Cardiac muscle cell (in vitro differentiated cells and primary cell): ENCODE data around the gene CUBN. TPM values are rescaled to one million over a fixed set of nuclear protein-coding genes. Genes with fewer than 3 reads are reported as not detected.

Experiments used
- DNase-seq, 2 donors: peaks; one replicate each; pipeline versions ENCODE4 v3.0.0 to v3.0.0-alpha.2; 2010 to 2017; ENCODE audit warnings: low read depth in 1 of 2, low spot score in 1 of 2
- H3K27ac ChIP-seq: fragments of 200-600 bp; sonication (generic); 2 replicates; pipeline ENCODE4 v1.5.1; 2016
- H3K27me3 ChIP-seq: fragments of 200-600 bp; sonication (generic); 2 replicates; pipeline ENCODE4 v1.6.0; 2016; ENCODE audit warnings: control low read depth
- H3K36me3 ChIP-seq: fragments of 200-600 bp; sonication (generic); 2 replicates; pipeline ENCODE4 v1.5.1; 2016; ENCODE audit warnings: control low read depth
- H3K4me1 ChIP-seq: fragments of 200-600 bp; sonication (generic); 2 replicates; pipeline ENCODE4 v1.8.1; 2017; ENCODE audit warnings: low read depth, mild to moderate bottlenecking, mixed run types
- H3K4me3 ChIP-seq: fragments of 200-600 bp; sonication (generic); 2 replicates; pipeline ENCODE4 v1.5.1; 2016; ENCODE audit warnings: mild to moderate bottlenecking
- H3K9me3 ChIP-seq: fragments of 200-600 bp; sonication (generic); 2 replicates; pipeline ENCODE4 v1.5.1; 2017; ENCODE audit warnings: low read depth, mild to moderate bottlenecking, control low read depth
- CTCF ChIP-seq: IDR thresholded peaks from 2 replicates; pipeline ENCODE4 v1.5.1; 2012; ENCODE audit warnings: low read depth, mild to moderate bottlenecking, low read length
- polyA plus RNA-seq: library from polyadenylated mRNA; unstranded; fragments of >200 nt; fragmentation: Nextera tagmentation; extraction: Ambion mirVana; gene quantifications from 2 replicates; pipeline ENCODE4 v1.2.1, GENCODE V29; 2016
- total RNA-seq: library from RNA; depleted of rRNA; stranded (reverse); fragments of >200 nt; gene quantifications from 2 replicates; pipeline ENCODE4 v1.2.3, GENCODE V29; 2016

Gene CUBN
- total and polyA plus RNA-seq, 2 experiments from 2014 or later = 0.79 to 2.7 TPM

- H3K36me3 ChIP-seq = no peaks in the 10 kb centered on the region
- H3K4me3 ChIP-seq = no peak overlapping the region
- no peaks in the 10 kb centered on the region for H3K4me1 ChIP-seq
- H3K9me3 ChIP-seq = no peaks in the 10 kb centered on the region
- no peak for TF ChIP-seq CTCF
- no peaks in the 10 kb centered on the region for H3K27me3 ChIP-seq
- no peak overlapping the region for H3K27ac ChIP-seq
- DNase-seq = no peak
Observed at GRCh38 chr10:17134282-17134681, 4.7 kb upstream of the CUBN start.

GRCh38 chr10:17128261-17128660 is 1.4 kb downstream of the CUBN start:
- Histone ChIP-seq H3K9me3 (no peaks in the 10 kb centered on the region), H3K4me1 (no peaks in the 10 kb centered on the region), H3K4me3 (no peak overlapping the region), H3K36me3 (no peaks in the 10 kb centered on the region), H3K27me3 (no peaks in the 10 kb centered on the region), H3K27ac (no peak overlapping the region)
- no peak for DNase-seq
- TF ChIP-seq CTCF = no peak

- Histone ChIP-seq H3K4me3 (no peak overlapping the region), H3K27me3 (no peaks in the 10 kb centered on the region), H3K27ac (no peak overlapping the region), H3K36me3 (no peaks in the 10 kb centered on the region), H3K9me3 (no peaks in the 10 kb centered on the region), H3K4me1 (peaks cover 4% of the 10 kb centered on the region)
- no peak for TF ChIP-seq CTCF
- DNase-seq = no peak
Observed at GRCh38 chr10:17126327-17126726, 3.3 kb downstream of the CUBN start.

GRCh38 chr10:17125206-17125893 is 4.3 kb downstream of the CUBN start:
- TF ChIP-seq CTCF = no peak
- Histone ChIP-seq H3K4me1 (peaks cover 8% of the 10 kb centered on the region), H3K36me3 (no peaks in the 10 kb centered on the region), H3K4me3 (no peak overlapping the region), H3K9me3 (no peaks in the 10 kb centered on the region), H3K27me3 (no peaks in the 10 kb centered on the region), H3K27ac (no peak overlapping the region)
- no peak for DNase-seq

GRCh38 chr10:17123961-17124360 is 5.7 kb downstream of the CUBN start:
- no peak for DNase-seq
- TF ChIP-seq CTCF = no peak
- H3K9me3 ChIP-seq = no peaks in the 10 kb centered on the region
- peaks cover 12% of the 10 kb centered on the region for H3K4me1 ChIP-seq
- H3K27ac ChIP-seq = no peak overlapping the region
- no peaks in the 10 kb centered on the region for H3K36me3 ChIP-seq
- no peak overlapping the region for H3K4me3 ChIP-seq
- no peaks in the 10 kb centered on the region for H3K27me3 ChIP-seq
